ENCODE measurements around the gene VWC2L. TPM values are rescaled to one million over a fixed set of nuclear protein-coding genes. Genes with fewer than 3 reads are reported as not detected.

VWC2L gene
- total and polyA plus RNA-seq, 10 of the 15 experiments (the other 5 are each of a cell fraction or from before 2014, with no cell fraction given), result not detected

DNA sequence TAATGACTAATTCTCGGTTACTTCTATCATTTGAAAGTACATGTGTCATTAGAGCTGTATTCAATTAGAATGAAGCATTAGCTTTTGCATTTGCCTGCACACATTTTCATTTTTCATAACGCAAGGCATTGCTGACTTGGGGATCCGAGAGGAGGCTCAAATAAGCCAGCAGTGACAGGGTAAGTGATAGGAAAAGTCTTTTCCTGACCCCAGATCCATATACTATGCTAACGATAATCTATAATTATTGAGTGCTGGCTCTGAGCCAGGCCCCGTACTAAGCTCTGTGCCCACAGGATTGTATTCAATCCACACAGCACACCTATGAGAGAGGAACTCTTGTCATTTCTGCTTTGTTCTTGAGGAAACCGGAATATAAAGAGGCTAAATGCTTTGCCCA lies 168.2 kb downstream of the VWC2L start (continued):
- no peak for TF ChIP-seq KAT2A (conservative IDR thresholded peaks at IDR 0.05; ENCODE audit: control insufficient read depth, low read depth, low read length)
- no peak for TF ChIP-seq MTA2 (IDR thresholded peaks at IDR 0.05; ENCODE audit: low read depth)
- no peak for TF ChIP-seq RCOR1 (conservative IDR thresholded peaks at IDR 0.05; ENCODE audit: low read depth, low read length)
- TF ChIP-seq JUNB (IDR thresholded peaks at IDR 0.05), result no peak
- TF ChIP-seq BMI1 (IDR thresholded peaks at IDR 0.05; ENCODE audit: borderline replicate concordance), result no peak
- no peak for TF ChIP-seq BHLHE40 (IDR thresholded peaks at IDR 0.05; ENCODE audit: borderline replicate concordance in 1 of 2, low read depth in 2 of 2, low read length in 1 of 2)
- TF ChIP-seq, protein P1, sequence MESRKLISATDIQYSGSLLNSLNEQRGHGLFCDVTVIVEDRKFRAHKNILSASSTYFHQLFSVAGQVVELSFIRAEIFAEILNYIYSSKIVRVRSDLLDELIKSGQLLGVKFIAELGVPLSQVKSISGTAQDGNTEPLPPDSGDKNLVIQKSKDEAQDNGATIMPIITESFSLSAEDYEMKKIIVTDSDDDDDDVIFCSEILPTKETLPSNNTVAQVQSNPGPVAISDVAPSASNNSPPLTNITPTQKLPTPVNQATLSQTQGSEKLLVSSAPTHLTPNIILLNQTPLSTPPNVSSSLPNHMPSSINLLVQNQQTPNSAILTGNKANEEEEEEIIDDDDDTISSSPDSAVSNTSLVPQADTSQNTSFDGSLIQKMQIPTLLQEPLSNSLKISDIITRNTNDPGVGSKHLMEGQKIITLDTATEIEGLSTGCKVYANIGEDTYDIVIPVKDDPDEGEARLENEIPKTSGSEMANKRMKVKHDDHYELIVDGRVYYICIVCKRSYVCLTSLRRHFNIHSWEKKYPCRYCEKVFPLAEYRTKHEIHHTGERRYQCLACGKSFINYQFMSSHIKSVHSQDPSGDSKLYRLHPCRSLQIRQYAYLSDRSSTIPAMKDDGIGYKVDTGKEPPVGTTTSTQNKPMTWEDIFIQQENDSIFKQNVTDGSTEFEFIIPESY (IDR thresholded peaks at IDR 0.05), result no peak
- TF ChIP-seq NFYA (IDR thresholded peaks at IDR 0.05; ENCODE audit: borderline replicate concordance, low read depth, low read length), result no peak

DNA sequence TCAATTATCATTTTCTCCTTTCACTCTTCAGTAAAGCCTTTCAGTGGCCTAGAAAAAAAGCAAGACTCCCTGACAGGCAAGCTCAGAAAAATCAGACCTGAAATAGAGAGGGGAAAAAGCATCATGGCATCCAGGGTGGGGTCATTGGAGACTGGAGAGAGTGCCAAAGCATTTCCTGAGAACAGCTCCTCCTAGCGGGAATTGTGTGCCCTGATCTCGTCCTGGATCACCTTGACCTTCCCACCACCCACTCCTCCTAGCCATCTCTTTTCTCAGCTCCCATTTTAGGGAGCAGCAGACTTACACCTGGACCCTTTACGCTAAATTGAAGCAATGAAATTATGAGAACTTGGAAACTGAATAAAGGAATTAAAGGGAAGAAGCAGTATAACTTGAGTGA lies 176.6 kb downstream of the VWC2L start:
- DNase-seq (ENCODE audit: low read depth, low spot score) (no peak), ATAC-seq (peak; percentile 54), FAIRE-seq (no peak)
- H3K4me2 ChIP-seq (ENCODE audit: control insufficient read depth, insufficient read depth), result no peak overlapping the region
- ChIA-PET SMC1A (ENCODE audit: uncharacterized antibody, unreplicated experiment) (interaction anchor here (0.7 to 1.4 kb wide), 9 partner anchors 9 to 1684 kb away, joined by 3 to 4 read pairs (median 3); no protein-coding TSS in a partner anchor), POLR2A (no interaction called here), RAD21 (ENCODE audit: unreplicated experiment) (interaction anchor here (1.2 kb wide), 1 partner anchor 25 kb away, joined by 3 read pairs; no protein-coding TSS in a partner anchor), CTCF (interaction anchor here (0.9 to 1.6 kb wide), 9 partner anchors 9 to 144 kb away, joined by 3 to 5 read pairs (median 4); no protein-coding TSS in a partner anchor)
- H4K20me1 ChIP-seq (ENCODE audit: control insufficient read depth, insufficient read depth), result no peaks in the 10 kb centered on the region
- no TSS peak for BruUV-seq (replicated peaks)
- intact Hi-C loops (cut with micrococcal nuclease; ENCODE audit: unreplicated experiment) (no loop called here), in situ Hi-C loops (cut with MboI) (no loop called here)
- H3K9ac ChIP-seq (ENCODE audit: control insufficient read depth, insufficient read depth, low read length), result no peak overlapping the region
- no peaks in the 10 kb centered on the region for H3K4me1 ChIP-seq (ENCODE audit: control insufficient read depth, insufficient read depth, low read length)
- no peaks in the 10 kb centered on the region for H3K27me3 ChIP-seq (replicated peaks in 1 of 2; ENCODE audit: control insufficient read depth in 2 of 2, insufficient read depth in 2 of 2, low read length in 1 of 2)
- no peak overlapping the region for H2AFZ ChIP-seq (ENCODE audit: control insufficient read depth, low read depth, low read length)
- no peak overlapping the region for H3K4me3 ChIP-seq
- H3K27ac ChIP-seq (ENCODE audit: control insufficient read depth, insufficient read depth), result no peak overlapping the region
- WGBS (ENCODE audit: insufficient coverage, insufficient replicate concordance, low lambda C conversion rate, missing lambda C conversion rate), result 30% methylated on average over 3 of the region's 3 CpGs
- H3K9me3 ChIP-seq (replicated peaks; ENCODE audit: control insufficient read depth, insufficient read depth, low read length), result no peaks in the 10 kb centered on the region
- no peaks in the 10 kb centered on the region for H3K79me2 ChIP-seq (ENCODE audit: control insufficient read depth, insufficient read depth, low read length)
- H3K36me3 ChIP-seq (ENCODE audit: control insufficient read depth in 2 of 2, insufficient read depth in 2 of 2, low read length in 1 of 2), result no peaks in the 10 kb centered on the region
- TF ChIP-seq, protein P2, sequence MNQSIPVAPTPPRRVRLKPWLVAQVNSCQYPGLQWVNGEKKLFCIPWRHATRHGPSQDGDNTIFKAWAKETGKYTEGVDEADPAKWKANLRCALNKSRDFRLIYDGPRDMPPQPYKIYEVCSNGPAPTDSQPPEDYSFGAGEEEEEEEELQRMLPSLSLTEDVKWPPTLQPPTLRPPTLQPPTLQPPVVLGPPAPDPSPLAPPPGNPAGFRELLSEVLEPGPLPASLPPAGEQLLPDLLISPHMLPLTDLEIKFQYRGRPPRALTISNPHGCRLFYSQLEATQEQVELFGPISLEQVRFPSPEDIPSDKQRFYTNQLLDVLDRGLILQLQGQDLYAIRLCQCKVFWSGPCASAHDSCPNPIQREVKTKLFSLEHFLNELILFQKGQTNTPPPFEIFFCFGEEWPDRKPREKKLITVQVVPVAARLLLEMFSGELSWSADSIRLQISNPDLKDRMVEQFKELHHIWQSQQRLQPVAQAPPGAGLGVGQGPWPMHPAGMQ (IDR thresholded peaks at IDR 0.05; ENCODE audit: borderline replicate concordance), result no peak
- TF ChIP-seq YY1 (IDR thresholded peaks at IDR 0.05; ENCODE audit: low read depth, low read length) (0 out of 2 replicates have a peak, but pooled peaks have one; percentile 39), RAD21 (IDR thresholded peaks at IDR 0.05; ENCODE audit: insufficient read depth, low read depth, low read length) (peak; percentile 22; the same call in 1 of the 2 replicates), FOXK2 (IDR thresholded peaks at IDR 0.05) (no peak), NR2F1 (conservative IDR thresholded peaks at IDR 0.05) (no peak), TARDBP (IDR thresholded peaks at IDR 0.05; ENCODE audit: borderline replicate concordance) (no peak)
- TF ChIP-seq, protein P3, sequence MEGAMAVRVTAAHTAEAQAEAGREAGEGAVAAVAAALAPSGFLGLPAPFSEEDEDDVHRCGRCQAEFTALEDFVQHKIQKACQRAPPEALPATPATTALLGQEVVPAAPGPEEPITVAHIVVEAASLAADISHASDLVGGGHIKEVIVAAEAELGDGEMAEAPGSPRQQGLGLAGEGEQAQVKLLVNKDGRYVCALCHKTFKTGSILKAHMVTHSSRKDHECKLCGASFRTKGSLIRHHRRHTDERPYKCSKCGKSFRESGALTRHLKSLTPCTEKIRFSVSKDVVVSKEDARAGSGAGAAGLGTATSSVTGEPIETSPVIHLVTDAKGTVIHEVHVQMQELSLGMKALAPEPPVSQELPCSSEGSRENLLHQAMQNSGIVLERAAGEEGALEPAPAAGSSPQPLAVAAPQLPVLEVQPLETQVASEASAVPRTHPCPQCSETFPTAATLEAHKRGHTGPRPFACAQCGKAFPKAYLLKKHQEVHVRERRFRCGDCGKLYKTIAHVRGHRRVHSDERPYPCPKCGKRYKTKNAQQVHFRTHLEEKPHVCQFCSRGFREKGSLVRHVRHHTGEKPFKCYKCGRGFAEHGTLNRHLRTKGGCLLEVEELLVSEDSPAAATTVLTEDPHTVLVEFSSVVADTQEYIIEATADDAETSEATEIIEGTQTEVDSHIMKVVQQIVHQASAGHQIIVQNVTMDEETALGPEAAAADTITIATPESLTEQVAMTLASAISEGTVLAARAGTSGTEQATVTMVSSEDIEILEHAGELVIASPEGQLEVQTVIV (IDR thresholded peaks at IDR 0.05; ENCODE audit: borderline replicate concordance, partially characterized antibody), result no peak
- TF ChIP-seq, protein P4, sequence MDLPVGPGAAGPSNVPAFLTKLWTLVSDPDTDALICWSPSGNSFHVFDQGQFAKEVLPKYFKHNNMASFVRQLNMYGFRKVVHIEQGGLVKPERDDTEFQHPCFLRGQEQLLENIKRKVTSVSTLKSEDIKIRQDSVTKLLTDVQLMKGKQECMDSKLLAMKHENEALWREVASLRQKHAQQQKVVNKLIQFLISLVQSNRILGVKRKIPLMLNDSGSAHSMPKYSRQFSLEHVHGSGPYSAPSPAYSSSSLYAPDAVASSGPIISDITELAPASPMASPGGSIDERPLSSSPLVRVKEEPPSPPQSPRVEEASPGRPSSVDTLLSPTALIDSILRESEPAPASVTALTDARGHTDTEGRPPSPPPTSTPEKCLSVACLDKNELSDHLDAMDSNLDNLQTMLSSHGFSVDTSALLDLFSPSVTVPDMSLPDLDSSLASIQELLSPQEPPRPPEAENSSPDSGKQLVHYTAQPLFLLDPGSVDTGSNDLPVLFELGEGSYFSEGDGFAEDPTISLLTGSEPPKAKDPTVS (IDR thresholded peaks at IDR 0.05; ENCODE audit: low read depth, low read length), result no peak
